Measurements from ENCODE around the gene WWOX. TPM values are rescaled to one million over a fixed set of nuclear protein-coding genes. Genes with fewer than 3 reads are reported as not detected.

WWOX gene
- total and polyA plus RNA-seq, 2 of the 4 experiments (the other 2 are of a cell fraction) = 2.7 to 5.4 TPM

DNA sequence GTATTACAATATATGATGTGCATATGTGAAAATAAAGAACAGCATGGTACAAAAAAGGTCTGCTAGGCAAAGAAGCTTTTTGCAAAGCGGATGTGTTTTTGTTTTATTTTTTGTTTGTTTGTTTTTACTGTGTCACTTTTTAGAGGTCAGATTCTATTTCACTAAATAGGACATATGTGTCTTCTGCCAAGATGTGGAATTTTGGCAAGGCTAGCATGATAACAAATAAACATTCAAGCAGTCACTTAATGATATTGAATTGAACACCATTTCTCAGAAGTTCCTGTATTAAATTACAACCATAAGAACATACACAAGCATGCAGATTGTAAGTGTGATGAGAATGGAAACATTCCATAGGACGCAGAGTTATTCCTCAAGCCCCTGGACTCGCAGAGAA lies 492.7 kb downstream of the WWOX start:
- dilution Hi-C loops (cut with HindIII; ENCODE audit: low sequenced_read_pairs, unreplicated experiment) = no loop called here
- H3K79me1 ChIP-seq (ENCODE audit: low read depth in 1 of 2, low read length in 2 of 2) = no peaks in the 10 kb centered on the region
- no peak overlapping the region for H3K4ac ChIP-seq (ENCODE audit: low read depth, low read length)
- no peak overlapping the region for H3K4me3 ChIP-seq (ENCODE audit: insufficient read depth, low read depth, low read length)
- no peak overlapping the region for H2AFZ ChIP-seq (replicated peaks; ENCODE audit: low read length, poor library complexity)
- POLR2A ChIA-PET (ENCODE audit: unreplicated experiment) = no interaction called here
- DNase-seq = no peak
- ATAC-seq (ENCODE audit: low read depth) = no peak
- H3K9me1 ChIP-seq (ENCODE audit: insufficient read depth, low read length) = no peaks in the 10 kb centered on the region
- H3K56ac ChIP-seq (ENCODE audit: extremely low read depth, insufficient read depth, low read length) = no peak overlapping the region
- H2AK9ac ChIP-seq (replicated peaks; ENCODE audit: low read depth, low read length, poor library complexity) = no peak overlapping the region
- no peaks in the 10 kb centered on the region for H3K36me3 ChIP-seq (ENCODE audit: control insufficient read depth, insufficient read depth, low read length)
- H4K8ac ChIP-seq (ENCODE audit: low read depth in 2 of 2, low read length in 2 of 2) = no peak overlapping the region
- H3K18ac ChIP-seq (ENCODE audit: low read depth, low read length) = no peak overlapping the region
- no peak overlapping the region for H2AK5ac ChIP-seq (ENCODE audit: low read depth, low read length)
- no peak overlapping the region for H2BK15ac ChIP-seq (ENCODE audit: low read depth, low read length)
- in situ Hi-C loops (cut with MboI; ENCODE audit: low sequenced_read_pairs) = no loop called here
- H4K91ac ChIP-seq (ENCODE audit: insufficient read depth, low read depth, low read length) = no peak overlapping the region
- H3K4me2 ChIP-seq (ENCODE audit: low read depth, low read length) = no peak overlapping the region
- CTCF ChIA-PET = no interaction called here
- H2BK5ac ChIP-seq (ENCODE audit: low read depth, low read length, poor library complexity, severe bottlenecking) = no peak overlapping the region
- H3K23ac ChIP-seq (ENCODE audit: low read depth, low read length) = no peak overlapping the region
- H3K27ac ChIP-seq (ENCODE audit: insufficient read depth, low read length) = no peak overlapping the region
- TF ChIP-seq SMC3 (IDR thresholded peaks at IDR 0.05; ENCODE audit: low read depth, low read length) (no peak), POLR2A (IDR thresholded peaks at IDR 0.05; ENCODE audit: low read depth, low read length) (no peak), MAFK (IDR thresholded peaks at IDR 0.05; ENCODE audit: low read depth, low read length) (no peak), RAD21 (IDR thresholded peaks at IDR 0.05; ENCODE audit: low read length) (no peak), BHLHE40 (IDR thresholded peaks at IDR 0.05; ENCODE audit: low read depth, low read length) (no peak), CHD1 (IDR thresholded peaks at IDR 0.05; ENCODE audit: low read depth, low read length) (no peak), NFE2L2 (IDR thresholded peaks at IDR 0.05; ENCODE audit: low read depth, low read length) (no peak), FOS (IDR thresholded peaks at IDR 0.05; ENCODE audit: low read depth, low read length) (no peak), MAZ (IDR thresholded peaks at IDR 0.05; ENCODE audit: borderline replicate concordance, low read depth, low read length) (no peak), RCOR1 (IDR thresholded peaks at IDR 0.05; ENCODE audit: insufficient replicate concordance, low read length) (no peak)
- TF ChIP-seq, protein P1, sequence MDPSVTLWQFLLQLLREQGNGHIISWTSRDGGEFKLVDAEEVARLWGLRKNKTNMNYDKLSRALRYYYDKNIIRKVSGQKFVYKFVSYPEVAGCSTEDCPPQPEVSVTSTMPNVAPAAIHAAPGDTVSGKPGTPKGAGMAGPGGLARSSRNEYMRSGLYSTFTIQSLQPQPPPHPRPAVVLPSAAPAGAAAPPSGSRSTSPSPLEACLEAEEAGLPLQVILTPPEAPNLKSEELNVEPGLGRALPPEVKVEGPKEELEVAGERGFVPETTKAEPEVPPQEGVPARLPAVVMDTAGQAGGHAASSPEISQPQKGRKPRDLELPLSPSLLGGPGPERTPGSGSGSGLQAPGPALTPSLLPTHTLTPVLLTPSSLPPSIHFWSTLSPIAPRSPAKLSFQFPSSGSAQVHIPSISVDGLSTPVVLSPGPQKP (IDR thresholded peaks at IDR 0.05; ENCODE audit: borderline replicate concordance, low read depth, low read length) = no peak
- TF ChIP-seq, protein P2, sequence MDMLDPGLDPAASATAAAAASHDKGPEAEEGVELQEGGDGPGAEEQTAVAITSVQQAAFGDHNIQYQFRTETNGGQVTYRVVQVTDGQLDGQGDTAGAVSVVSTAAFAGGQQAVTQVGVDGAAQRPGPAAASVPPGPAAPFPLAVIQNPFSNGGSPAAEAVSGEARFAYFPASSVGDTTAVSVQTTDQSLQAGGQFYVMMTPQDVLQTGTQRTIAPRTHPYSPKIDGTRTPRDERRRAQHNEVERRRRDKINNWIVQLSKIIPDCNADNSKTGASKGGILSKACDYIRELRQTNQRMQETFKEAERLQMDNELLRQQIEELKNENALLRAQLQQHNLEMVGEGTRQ (IDR thresholded peaks at IDR 0.05; ENCODE audit: low read depth, low read length) = no peak
- intact Hi-C loops (cut with micrococcal nuclease) = no loop called here
- H3K27me3 ChIP-seq (ENCODE audit: control insufficient read depth, insufficient read depth, low read length) = no peaks in the 10 kb centered on the region
- H4K20me1 ChIP-seq (ENCODE audit: insufficient read depth, low read length) = no peaks in the 10 kb centered on the region
- no peak overlapping the region for H2BK120ac ChIP-seq (ENCODE audit: low read depth, low read length)
- WGBS, 2 experiments (ENCODE audit: extremely low coverage in 2 of 2, insufficient read length in 1 of 2) = no CpG with 5 or more reads among the region's 3 CpGs
- no TSS peak for BruUV-seq (replicated peaks)
- H3K14ac ChIP-seq (replicated peaks; ENCODE audit: low read depth, low read length) = no peak overlapping the region
- no peaks in the 10 kb centered on the region for H3K4me1 ChIP-seq (ENCODE audit: control insufficient read depth, insufficient read depth, low read length)
- H3K9me3 ChIP-seq (ENCODE audit: control insufficient read depth, insufficient read depth, low read length) = peaks cover 26% of the 10 kb centered on the region
- H3K9ac ChIP-seq (ENCODE audit: low read depth, low read length) = no peak overlapping the region
- no peak overlapping the region for H2BK20ac ChIP-seq (ENCODE audit: low read depth, low read length)
- no peak overlapping the region for H4K5ac ChIP-seq (ENCODE audit: low read depth, low read length)
